OCI-LY1 (cell line): ENCODE data around the gene SRRM2.

Source experiments
- H2AFZ ChIP-seq: fragments of 200-600 bp; sonication (generic), shearing (Covaris generic); 2 replicates; pipeline ENCODE4 v1.6.0; 2014; ENCODE audit warnings: antibody characterized with exemption, mild to moderate bottlenecking, low read length
- H3F3A ChIP-seq: fragments of 200-600 bp; sonication (generic), shearing (Covaris generic); 2 replicates; pipeline ENCODE4 v1.6.0; 2014; ENCODE audit warnings: mild to moderate bottlenecking, antibody characterized with exemption, low read length, moderate library complexity; ENCODE audit not compliant: insufficient read depth
- H3K27ac ChIP-seq: fragments of 200-600 bp; sonication (generic); 2 replicates; pipeline ENCODE4 v1.5.1; 2014; ENCODE audit warnings: low read length, mixed run types, mild to moderate bottlenecking, low read depth; ENCODE audit not compliant: poor library complexity, severe bottlenecking
- H3K27me3 ChIP-seq: fragments of 200-600 bp; sonication (generic); 2 replicates; pipeline ENCODE4 v1.6.0; 2014; ENCODE audit warnings: antibody characterized with exemption, mild to moderate bottlenecking, low read length, moderate library complexity; ENCODE audit not compliant: insufficient read depth
- H3K36me3 ChIP-seq: fragments of 200-600 bp; sonication (generic); 2 replicates; pipeline ENCODE4 v1.6.1; 2014; ENCODE audit warnings: mild to moderate bottlenecking, antibody characterized with exemption, low read length, moderate library complexity, mixed read lengths; ENCODE audit not compliant: insufficient read depth
- H3K4me1 ChIP-seq: fragments of 200-600 bp; sonication (generic); 2 replicates; pipeline ENCODE4 v1.5.1; 2014; ENCODE audit warnings: mild to moderate bottlenecking, low read length, moderate library complexity; ENCODE audit not compliant: insufficient read depth, severe bottlenecking
- H3K4me2 ChIP-seq: fragments of 200-600 bp; sonication (generic), shearing (Covaris generic); 2 replicates; pipeline ENCODE4 v1.6.1; 2014; ENCODE audit warnings: low read length
- H3K4me3 ChIP-seq: fragments of 200-600 bp; sonication (generic); 2 replicates; pipeline ENCODE4 v1.5.1; 2014; ENCODE audit warnings: low read length, low read depth, mild to moderate bottlenecking, mixed read lengths; ENCODE audit not compliant: poor library complexity, severe bottlenecking
- H3K79me2 ChIP-seq: fragments of 200-600 bp; shearing (Covaris generic); 2 replicates; pipeline ENCODE4 v1.6.1; 2016; ENCODE audit warnings: mixed run types, low read length, mixed read lengths; ENCODE audit not compliant: insufficient read depth
- H3K9ac ChIP-seq: fragments of 200-600 bp; sonication (generic), shearing (Covaris generic); 2 replicates; pipeline ENCODE4 v1.6.1; 2014; ENCODE audit warnings: mild to moderate bottlenecking, low read length, mixed read lengths
- H3K9me2 ChIP-seq: fragments of 200-600 bp; sonication (generic), shearing (Covaris generic); 2 replicates; pipeline ENCODE4 v1.6.1; 2014; ENCODE audit warnings: low read depth, mild to moderate bottlenecking, low read length, mixed read lengths
- H3K9me3 ChIP-seq: fragments of 200-600 bp; shearing (Covaris generic); 2 replicates; pipeline ENCODE4 v1.6.1; 2014; ENCODE audit warnings: low read length, mixed read lengths
- H4K20me1 ChIP-seq: fragments of 200-600 bp; sonication (generic), shearing (Covaris generic); 2 replicates; pipeline ENCODE4 v1.6.0; 2016; ENCODE audit warnings: mild to moderate bottlenecking, low read length; ENCODE audit not compliant: insufficient read depth
- EZH2 ChIP-seq: fragments of 200-600 bp; sonication (generic), shearing (Covaris generic); IDR thresholded peaks from 2 replicates; pipeline ENCODE4 v1.8.0; 2017; ENCODE audit warnings: borderline replicate concordance, mixed run types, mild to moderate bottlenecking, antibody characterized with exemption, low read length, moderate library complexity, mixed read lengths
- TF ChIP-seq, protein P1 (sequence below): fragments of 200-600 bp; sonication (generic), shearing (Covaris generic); IDR thresholded peaks from 2 replicates; pipeline ENCODE4 v1.5.1; 2017; ENCODE audit warnings: mild to moderate bottlenecking, antibody characterized with exemption, low read length, moderate library complexity, mixed read lengths

Gene SRRM2

DNA sequence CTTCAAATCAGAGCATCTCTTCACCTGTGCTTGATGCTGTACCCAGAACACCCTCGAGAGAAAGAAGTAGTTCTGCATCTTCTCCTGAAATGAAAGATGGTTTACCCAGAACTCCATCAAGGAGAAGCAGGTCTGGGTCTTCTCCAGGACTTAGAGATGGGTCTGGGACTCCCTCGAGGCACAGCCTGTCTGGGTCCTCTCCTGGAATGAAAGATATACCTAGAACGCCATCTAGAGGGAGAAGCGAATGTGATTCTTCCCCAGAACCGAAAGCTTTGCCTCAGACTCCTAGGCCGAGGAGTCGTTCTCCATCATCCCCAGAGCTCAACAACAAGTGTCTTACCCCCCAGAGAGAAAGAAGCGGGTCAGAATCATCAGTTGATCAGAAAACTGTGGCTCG, 12.3 kb downstream of the SRRM2 start:
- no peaks in the 10 kb centered on the region for H3K9me2 ChIP-seq
- H4K20me1 ChIP-seq: no peaks in the 10 kb centered on the region
- no peaks in the 10 kb centered on the region for H3K9me3 ChIP-seq
- no peaks in the 10 kb centered on the region for H3K79me2 ChIP-seq
- H3K36me3 ChIP-seq: peaks cover 100% of the 10 kb centered on the region
- H2AFZ ChIP-seq: no peak overlapping the region
- no peaks in the 10 kb centered on the region for H3K27me3 ChIP-seq
- H3F3A ChIP-seq: no peaks in the 10 kb centered on the region; the same call in 1 of the 2 replicates
- H3K4me1 ChIP-seq: no peaks in the 10 kb centered on the region
- no peak for TF ChIP-seq EZH2
- TF ChIP-seq, protein P1, sequence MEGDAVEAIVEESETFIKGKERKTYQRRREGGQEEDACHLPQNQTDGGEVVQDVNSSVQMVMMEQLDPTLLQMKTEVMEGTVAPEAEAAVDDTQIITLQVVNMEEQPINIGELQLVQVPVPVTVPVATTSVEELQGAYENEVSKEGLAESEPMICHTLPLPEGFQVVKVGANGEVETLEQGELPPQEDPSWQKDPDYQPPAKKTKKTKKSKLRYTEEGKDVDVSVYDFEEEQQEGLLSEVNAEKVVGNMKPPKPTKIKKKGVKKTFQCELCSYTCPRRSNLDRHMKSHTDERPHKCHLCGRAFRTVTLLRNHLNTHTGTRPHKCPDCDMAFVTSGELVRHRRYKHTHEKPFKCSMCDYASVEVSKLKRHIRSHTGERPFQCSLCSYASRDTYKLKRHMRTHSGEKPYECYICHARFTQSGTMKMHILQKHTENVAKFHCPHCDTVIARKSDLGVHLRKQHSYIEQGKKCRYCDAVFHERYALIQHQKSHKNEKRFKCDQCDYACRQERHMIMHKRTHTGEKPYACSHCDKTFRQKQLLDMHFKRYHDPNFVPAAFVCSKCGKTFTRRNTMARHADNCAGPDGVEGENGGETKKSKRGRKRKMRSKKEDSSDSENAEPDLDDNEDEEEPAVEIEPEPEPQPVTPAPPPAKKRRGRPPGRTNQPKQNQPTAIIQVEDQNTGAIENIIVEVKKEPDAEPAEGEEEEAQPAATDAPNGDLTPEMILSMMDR: peak; percentile 33; the same call in 1 of the 2 replicates
- no peak overlapping the region for H3K4me2 ChIP-seq
- H3K27ac ChIP-seq: no peak overlapping the region
- no peak overlapping the region for H3K9ac ChIP-seq
- H3K4me3 ChIP-seq: no peak overlapping the region

DNA sequence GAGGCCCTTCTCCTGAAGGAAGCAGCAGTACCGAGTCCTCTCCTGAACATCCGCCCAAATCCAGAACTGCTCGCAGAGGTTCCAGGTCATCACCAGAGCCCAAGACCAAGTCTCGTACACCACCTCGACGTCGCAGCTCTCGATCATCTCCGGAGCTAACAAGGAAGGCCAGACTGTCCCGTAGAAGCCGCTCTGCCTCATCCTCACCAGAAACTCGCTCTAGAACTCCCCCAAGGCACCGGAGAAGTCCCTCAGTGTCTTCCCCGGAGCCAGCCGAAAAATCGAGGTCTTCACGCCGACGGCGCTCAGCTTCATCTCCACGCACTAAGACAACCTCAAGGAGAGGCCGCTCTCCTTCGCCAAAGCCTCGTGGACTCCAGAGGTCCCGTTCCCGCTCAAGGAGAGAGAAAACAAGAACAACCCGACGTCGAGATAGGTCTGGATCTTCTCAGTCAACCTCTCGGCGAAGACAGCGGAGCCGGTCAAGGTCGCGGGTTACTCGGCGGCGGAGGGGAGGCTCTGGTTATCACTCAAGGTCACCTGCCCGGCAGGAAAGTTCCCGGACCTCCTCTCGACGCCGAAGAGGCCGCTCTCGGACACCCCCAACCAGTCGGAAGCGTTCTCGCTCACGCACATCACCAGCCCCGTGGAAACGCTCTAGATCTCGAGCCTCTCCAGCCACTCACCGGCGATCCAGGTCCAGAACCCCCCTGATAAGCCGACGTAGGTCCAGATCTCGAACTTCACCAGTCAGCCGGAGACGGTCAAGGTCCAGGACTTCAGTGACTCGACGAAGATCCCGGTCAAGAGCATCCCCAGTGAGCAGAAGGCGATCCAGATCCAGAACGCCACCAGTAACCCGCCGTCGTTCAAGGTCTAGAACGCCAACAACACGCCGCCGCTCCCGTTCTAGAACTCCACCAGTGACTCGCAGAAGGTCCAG, 13.3 kb downstream of the SRRM2 start:
- no peaks in the 10 kb centered on the region for H3K27me3 ChIP-seq
- H3K27ac ChIP-seq: no peak overlapping the region
- H3K9me3 ChIP-seq: no peaks in the 10 kb centered on the region
- no peaks in the 10 kb centered on the region for H4K20me1 ChIP-seq
- H3K9me2 ChIP-seq: no peaks in the 10 kb centered on the region
- H3K36me3 ChIP-seq: peaks cover 100% of the 10 kb centered on the region
- no peak overlapping the region for H3K9ac ChIP-seq
- no peak overlapping the region for H2AFZ ChIP-seq
- no peak overlapping the region for H3K4me3 ChIP-seq
- H3K79me2 ChIP-seq: no peaks in the 10 kb centered on the region
- TF ChIP-seq, protein P1: no peak
- TF ChIP-seq EZH2: no peak
- no peaks in the 10 kb centered on the region for H3K4me1 ChIP-seq
- H3F3A ChIP-seq: no peaks in the 10 kb centered on the region; the same call in 1 of the 2 replicates
- no peak overlapping the region for H3K4me2 ChIP-seq

DNA sequence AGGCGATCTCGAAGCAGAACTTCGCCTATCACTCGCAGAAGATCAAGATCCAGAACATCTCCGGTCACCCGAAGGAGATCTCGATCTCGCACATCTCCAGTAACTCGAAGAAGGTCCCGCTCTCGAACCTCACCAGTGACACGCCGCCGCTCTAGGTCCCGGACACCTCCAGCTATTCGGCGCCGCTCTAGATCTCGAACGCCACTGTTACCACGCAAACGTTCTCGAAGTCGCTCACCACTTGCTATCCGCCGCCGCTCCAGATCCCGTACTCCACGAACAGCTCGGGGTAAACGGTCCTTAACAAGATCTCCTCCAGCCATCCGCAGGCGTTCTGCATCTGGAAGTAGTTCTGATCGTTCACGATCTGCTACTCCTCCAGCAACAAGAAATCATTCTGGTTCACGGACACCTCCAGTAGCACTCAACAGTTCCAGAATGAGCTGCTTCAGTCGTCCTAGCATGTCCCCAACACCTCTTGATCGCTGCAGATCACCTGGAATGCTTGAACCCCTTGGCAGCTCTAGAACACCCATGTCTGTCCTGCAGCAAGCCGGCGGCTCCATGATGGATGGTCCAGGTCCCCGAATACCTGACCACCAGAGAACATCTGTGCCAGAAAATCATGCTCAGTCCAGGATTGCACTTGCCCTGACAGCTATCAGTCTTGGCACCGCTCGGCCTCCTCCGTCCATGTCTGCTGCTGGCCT, 14.1 kb downstream of the SRRM2 start:
- Histone ChIP-seq H2AFZ (no peak overlapping the region), H4K20me1 (no peaks in the 10 kb centered on the region), H3K27me3 (no peaks in the 10 kb centered on the region), H3K9me3 (no peaks in the 10 kb centered on the region), H3K4me1 (no peaks in the 10 kb centered on the region), H3K9me2 (no peaks in the 10 kb centered on the region), H3F3A (no peaks in the 10 kb centered on the region; the same call in 1 of the 2 replicates), H3K27ac (no peak overlapping the region), H3K9ac (no peak overlapping the region), H3K79me2 (no peaks in the 10 kb centered on the region), H3K36me3 (peaks cover 100% of the 10 kb centered on the region), H3K4me3 (no peak overlapping the region), H3K4me2 (no peak overlapping the region)
- no peak for TF ChIP-seq EZH2
- TF ChIP-seq, protein P1: no peak
